Measurements from ENCODE around the gene MDM2.
A peak's percentile ranks its signal among the peaks of the same experiment; 100 is the strongest.
"Not testable (repeated sequence)": the region's sequence is repeated elsewhere in the genome, so short reads cannot be mapped to it uniquely, and the experiment has no call there.

MDM2 gene

DNA sequence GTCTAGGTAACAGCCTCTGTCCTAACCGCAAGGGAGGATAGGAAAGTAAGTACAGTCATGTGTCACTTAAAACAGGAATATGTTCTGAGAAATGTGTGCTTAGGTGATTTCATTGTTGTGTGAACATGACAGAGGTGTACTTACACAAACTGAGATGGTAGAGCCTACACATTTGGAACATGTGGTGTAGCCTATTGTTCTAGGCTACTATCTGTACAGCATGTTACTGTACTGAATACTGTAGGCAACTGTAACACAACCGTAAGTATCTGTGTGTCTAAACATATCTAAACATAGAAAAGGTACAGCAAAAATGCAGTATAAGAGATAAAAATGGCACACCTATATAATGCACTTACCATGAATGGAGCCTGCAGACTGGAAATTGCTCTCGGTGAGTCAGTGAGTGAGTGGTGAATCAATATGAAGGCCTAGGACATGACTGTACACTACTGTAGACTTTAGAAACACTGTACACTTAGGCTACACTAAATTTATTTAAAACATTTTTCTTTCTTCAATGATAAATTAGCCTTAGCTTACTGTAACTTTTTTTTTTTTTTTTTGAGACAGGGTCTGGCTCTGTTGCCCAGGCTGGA is 13.2 kb upstream of the MDM2 start:
- no peak overlapping the region for H3K27ac ChIP-seq
- H3K4me2 ChIP-seq: peak overlapping the region in 1 of 11 experiments; percentile 48; a peak in 1 of 22 replicates
- H3K4me3 ChIP-seq: no peak overlapping the region

GRCh38 chr12:68796399-68796798 is 11.6 kb upstream of the MDM2 start:
- H3K4me3 ChIP-seq: no peak overlapping the region
- peaks cover 0 to 9% (median 0%) of the 10 kb centered on the region in 11 experiments; a peak in 3 of 22 replicates for H3K36me3 ChIP-seq
- no peaks in the 10 kb centered on the region for H3K27me3 ChIP-seq
- no peak overlapping the region for H3K9ac ChIP-seq
- TF ChIP-seq Cebpa-rat (IDR thresholded peaks at IDR 0.05): no peak
- H3K27ac ChIP-seq: no peak overlapping the region
- no peak overlapping the region for H3K4me2 ChIP-seq
- H4K20me1 ChIP-seq: no peaks in the 10 kb centered on the region
- peaks cover 0 to 13% (median 0%) of the 10 kb centered on the region in 11 experiments; a peak in 2 of 22 replicates for H3K9me3 ChIP-seq (replicated peaks in 1 of 11)
- H3K4me1 ChIP-seq: peaks cover 8 to 39% (median 19%) of the 10 kb centered on the region in 10 experiments; a peak in 15 of 20 replicates

More for the DNA sequence above, 13.2 kb upstream of the MDM2 start:
- no peaks in the 10 kb centered on the region for H4K20me1 ChIP-seq
- no peak for TF ChIP-seq Cebpa-rat (IDR thresholded peaks at IDR 0.05)
- peaks cover 3 to 43% (median 25%) of the 10 kb centered on the region in 10 experiments; a peak in 15 of 20 replicates for H3K4me1 ChIP-seq
- H3K9me3 ChIP-seq (replicated peaks in 1 of 11): peaks cover 0 to 13% (median 0%) of the 10 kb centered on the region in 11 experiments; a peak in 2 of 22 replicates
- H3K9ac ChIP-seq: no peak overlapping the region
- H3K27me3 ChIP-seq: peaks cover 0 to 13% (median 7%) of the 10 kb centered on the region in 11 experiments; a peak in 11 of 22 replicates
- peaks cover 0 to 9% (median 0%) of the 10 kb centered on the region in 11 experiments; a peak in 3 of 22 replicates for H3K36me3 ChIP-seq

GRCh38 chr12:68798882-68799234 is 9.1 kb upstream of the MDM2 start:
- Histone ChIP-seq H3K27ac (no peak overlapping the region), H3K27me3 (no peaks in the 10 kb centered on the region), H3K36me3 (peaks cover 0 to 7% (median 0%) of the 10 kb centered on the region in 11 experiments; a peak in 3 of 22 replicates), H3K9ac (no peak overlapping the region), H3K4me3 (no peak overlapping the region), H3K4me1 (peaks cover 22 to 47% (median 27%) of the 10 kb centered on the region in 10 experiments), H4K20me1 (no peaks in the 10 kb centered on the region), H3K4me2 (no peak overlapping the region), H3K9me3 (replicated peaks in 1 of 11) (peaks cover 0 to 13% (median 0%) of the 10 kb centered on the region in 11 experiments; a peak in 2 of 22 replicates)
- TF ChIP-seq Cebpa-rat (IDR thresholded peaks at IDR 0.05): no peak

- H3K9ac ChIP-seq: no peak overlapping the region
- H4K20me1 ChIP-seq: peaks cover 0 to 2% (median 0%) of the 10 kb centered on the region in 11 experiments; a peak in 2 of 22 replicates
- H3K4me3 ChIP-seq: no peak overlapping the region
- H3K36me3 ChIP-seq: no peaks in the 10 kb centered on the region
- H3K4me2 ChIP-seq: no peak overlapping the region
- no peak for TF ChIP-seq Cebpa-rat (IDR thresholded peaks at IDR 0.05)
- H3K9me3 ChIP-seq (replicated peaks in 1 of 11): peaks cover 0 to 13% (median 0%) of the 10 kb centered on the region in 11 experiments; a peak in 2 of 22 replicates
- peaks cover 30 to 55% (median 35%) of the 10 kb centered on the region in 10 experiments for H3K4me1 ChIP-seq
- no peaks in the 10 kb centered on the region for H3K27me3 ChIP-seq
- H3K27ac ChIP-seq: no peak overlapping the region
Observed at GRCh38 chr12:68800294-68800693, 7.7 kb upstream of the MDM2 start.

DNA sequence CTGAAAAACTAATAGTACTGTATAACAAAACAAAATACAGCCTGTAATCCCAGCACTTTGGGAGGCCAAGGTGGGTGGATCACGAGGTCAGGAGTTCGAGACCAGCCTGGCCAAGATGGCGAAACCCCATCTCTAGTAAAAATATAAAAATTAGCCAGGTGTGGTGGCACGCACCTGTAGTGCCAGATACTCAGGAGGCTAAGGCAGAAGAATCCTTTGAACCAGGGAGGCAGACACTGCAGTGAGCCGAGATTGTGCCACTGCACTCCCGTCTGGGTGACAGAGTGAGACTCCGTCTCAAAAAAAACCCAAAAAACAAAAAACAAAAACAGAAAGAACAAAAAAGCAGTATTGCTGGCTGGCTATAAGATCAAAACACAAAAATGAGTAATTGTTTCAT is 6.9 kb upstream of the MDM2 start:
- Histone ChIP-seq H3K27ac (peak overlapping the region in 9 of 11 experiments; percentile 17 to 100 (median 39); a peak in 14 of 22 replicates), H3K4me2 (peak overlapping the region; percentile 59 to 98 (median 86); a peak in 19 of 22 replicates), H3K4me3 (0 out of 20 replicates have a peak overlapping the region, but pooled peaks of 1 of the 10 experiments have one; percentile 25), H3K9me3 (replicated peaks in 1 of 11) (peaks cover 0 to 12% (median 0%) of the 10 kb centered on the region in 11 experiments; a peak in 2 of 22 replicates), H3K4me1 (peaks cover 30 to 55% (median 35%) of the 10 kb centered on the region in 10 experiments), H3K9ac (peak overlapping the region in 5 of 11 experiments; percentile 12 to 100 (median 50); a peak in 9 of 22 replicates)
- not testable (repeated sequence) for H3K27me3 ChIP-seq, H4K20me1 ChIP-seq, H3K36me3 ChIP-seq

DNA sequence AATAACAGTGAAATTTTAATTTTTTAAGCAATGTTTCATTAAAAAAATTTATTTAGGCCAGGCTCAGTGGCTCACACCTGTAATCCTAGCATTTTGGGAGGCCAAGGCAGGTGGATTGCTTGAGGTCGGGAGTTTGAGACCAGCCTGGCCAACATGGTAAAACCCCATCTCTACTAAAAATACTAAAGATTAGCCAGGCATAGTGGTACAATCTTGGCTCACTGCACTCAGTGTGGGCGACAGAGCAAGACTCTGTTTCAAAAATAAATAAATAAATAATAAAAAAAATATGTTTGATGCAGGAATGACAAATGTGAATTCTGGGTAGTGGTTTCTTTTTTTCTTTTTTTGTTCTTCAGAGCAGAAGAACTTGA is 5.6 kb upstream of the MDM2 start:
- H4K20me1 ChIP-seq; H3K36me3 ChIP-seq; H3K9me3 ChIP-seq (replicated peaks in 1 of 11); H3K27me3 ChIP-seq: not testable (repeated sequence)
- H3K27ac ChIP-seq: peak overlapping the region; percentile 20 to 100 (median 99); a peak in 18 of 22 replicates
- peaks cover 30 to 55% (median 35%) of the 10 kb centered on the region in 10 experiments for H3K4me1 ChIP-seq
- H3K4me2 ChIP-seq: peak overlapping the region; percentile 80 to 98 (median 86)
- H3K4me3 ChIP-seq: peak overlapping the region in 5 of 10 experiments; percentile 9 to 27 (median 21); a peak in 5 of 20 replicates
- H3K9ac ChIP-seq: peak overlapping the region; percentile 34 to 100 (median 54); a peak in 21 of 22 replicates

- Histone ChIP-seq H3K27ac (peak overlapping the region; percentile 39 to 100 (median 99); a peak in 20 of 22 replicates), H3K4me1 (peaks cover 30 to 55% (median 35%) of the 10 kb centered on the region in 10 experiments), H3K9ac (peak overlapping the region; percentile 42 to 100 (median 57); a peak in 18 of 22 replicates), H3K4me2 (peak overlapping the region; percentile 80 to 98 (median 86)), H3K4me3 (peak overlapping the region in 2 of 10 experiments; percentile 8 to 20; a peak in 2 of 20 replicates)
- not testable (repeated sequence) for H4K20me1 ChIP-seq; H3K27me3 ChIP-seq; H3K9me3 ChIP-seq (replicated peaks in 1 of 11); H3K36me3 ChIP-seq
Observed at GRCh38 chr12:68802911-68803651, 4.9 kb upstream of the MDM2 start.

DNA sequence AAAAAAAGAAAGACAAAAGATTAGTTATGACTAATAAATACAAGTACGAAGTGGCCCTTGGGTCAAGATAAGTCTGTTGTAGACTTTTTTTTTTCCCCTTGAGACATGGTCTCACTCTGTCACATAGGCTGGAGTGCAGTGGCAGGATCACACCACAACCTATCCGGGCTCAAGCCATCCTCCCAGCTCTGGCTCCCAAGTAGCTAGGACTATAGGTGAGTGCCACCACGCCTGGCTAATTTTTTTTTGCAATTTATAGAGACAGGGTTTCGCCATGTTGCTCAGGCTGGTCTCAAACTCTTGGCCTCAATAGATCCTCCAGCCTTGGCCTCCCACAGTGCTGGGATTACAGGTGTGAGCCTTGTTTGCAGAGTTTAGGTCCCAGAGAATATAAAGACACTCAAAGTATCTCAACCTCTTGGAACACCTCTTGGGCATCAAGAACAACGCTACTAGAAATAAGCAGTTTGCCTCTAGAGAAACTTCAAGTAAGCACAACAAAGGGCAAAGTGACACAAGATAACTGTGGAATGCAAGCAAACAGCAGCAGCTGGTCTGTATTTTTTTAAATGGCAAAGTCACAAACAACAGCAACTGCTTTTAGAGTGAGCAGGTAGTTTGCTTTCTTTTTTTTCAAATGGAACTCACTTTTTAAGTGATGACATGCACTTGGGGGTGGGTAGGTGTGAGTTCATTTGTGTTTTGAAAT is 3.9 kb upstream of the MDM2 start:
- Histone ChIP-seq H3K9me3 (replicated peaks in 1 of 11) (peaks cover 0 to 2% (median 0%) of the 10 kb centered on the region in 11 experiments; a peak in 1 of 22 replicates), H3K36me3 (peaks cover 0 to 11% (median under 1%) of the 10 kb centered on the region in 11 experiments; a peak in 12 of 22 replicates), H3K27ac (peak overlapping the region; percentile 94 to 100 (median 99); a peak in 21 of 22 replicates), H3K27me3 (no peaks in the 10 kb centered on the region), H3K9ac (peak overlapping the region; percentile 95 to 100 (median 99); a peak in 21 of 22 replicates), H3K4me1 (peaks cover 30 to 55% (median 35%) of the 10 kb centered on the region in 10 experiments), H4K20me1 (peaks cover 0 to 10% (median under 1%) of the 10 kb centered on the region in 11 experiments; a peak in 7 of 22 replicates), H3K4me2 (peak overlapping the region; percentile 80 to 98 (median 86)), H3K4me3 (peak overlapping the region; percentile 74 to 95 (median 88); a peak in 16 of 20 replicates)
- TF ChIP-seq Cebpa-rat (IDR thresholded peaks at IDR 0.05): no peak
